GM12878 (cell line): Measurements from ENCODE around the gene ENTPD5. TPM values are rescaled to one million over a fixed set of nuclear protein-coding genes. Genes with fewer than 3 reads are reported as not detected.

Experiments
- ATAC-seq: fragments of 200-7000 bp; cut with Tn5 transposase; 3 replicates; pipeline ENCODE4 v1.9.1; 2020; ENCODE audit warnings: mild to moderate bottlenecking, moderate library complexity
- BruUV-seq: library from RNA; stranded (reverse); fragments of 400-500 nt; replicated peaks from 2 replicates; lab custom pipeline; 2021; lab: Mats Ljungman, UMichigan
- CTCF ChIA-PET: fragments of 300-600 bp; sonication (Branson Sonifier 250); formaldehyde crosslinking; extraction: SDS; loops from one replicate; lab custom pipeline; 2021; ENCODE audit warnings: inconsistent platforms; lab: Yijun Ruan, JAX
- POLR2A ChIA-PET: fragments of 350-600 bp; formaldehyde crosslinking; extraction: SDS; loops from one replicate; lab custom pipeline; 2021; ENCODE audit warnings: inconsistent platforms; lab: Charles Lee
- RAD21 ChIA-PET: fragments of 300-600 bp; sonication (Branson Sonifier 250); formaldehyde crosslinking; loops from one replicate; lab custom pipeline; 2023; ENCODE audit warnings: antibody characterized with exemption; ENCODE audit not compliant: unreplicated experiment; lab: Charles Lee
- SMC1A ChIA-PET: fragments of 300-600 bp; sonication (Branson Sonifier 250); formaldehyde crosslinking; loops from one replicate; lab custom pipeline; 2023; ENCODE audit not compliant: unreplicated experiment, uncharacterized antibody; lab: Charles Lee
- DNase-seq: peaks from one replicate; pipeline ENCODE4 v3.0.0-alpha.2; 2011; ENCODE audit warnings: low read depth, low spot score
- FAIRE-seq: peaks from 3 replicates; lab custom pipeline; 2011; peaks lifted over from hg19 to GRCh38; lab: Jason Lieb, UNC
- H2AFZ ChIP-seq: 2 replicates; pipeline ENCODE4 v1.6.0; 2011; ENCODE audit warnings: low read depth, low read length, control low read depth; ENCODE audit not compliant: control insufficient read depth
- H3K27ac ChIP-seq: 2 replicates; pipeline ENCODE4 v1.5.1; 2011; ENCODE audit warnings: control low read depth; ENCODE audit not compliant: control insufficient read depth, insufficient read depth
- H3K27me3 ChIP-seq, 2 experiments: replicated peaks in 1 of 2; 2 replicates each; pipeline versions ENCODE4 v1.6.0 to v1.6.1; 2011; ENCODE audit warnings: low read length in 1 of 2; ENCODE audit not compliant: control insufficient read depth in 2 of 2, insufficient read depth in 2 of 2
- H3K36me3 ChIP-seq, 2 experiments: 2 replicates each; pipeline ENCODE4 v1.5.1; 2011; ENCODE audit warnings: low read length in 1 of 2; ENCODE audit not compliant: control insufficient read depth in 2 of 2, insufficient read depth in 2 of 2
- H3K4me1 ChIP-seq: 2 replicates; pipeline ENCODE4 v1.6.1; 2011; ENCODE audit warnings: mild to moderate bottlenecking, low read length, moderate library complexity, mixed read lengths; ENCODE audit not compliant: control insufficient read depth, insufficient read depth
- H3K4me2 ChIP-seq: 2 replicates; pipeline ENCODE4 v1.6.0; 2011; ENCODE audit warnings: control low read depth; ENCODE audit not compliant: control insufficient read depth, insufficient read depth
- H3K4me3 ChIP-seq: fragments of 200-600 bp; sonication (generic); 2 replicates; pipeline ENCODE4 v1.5.1; 2016
- H3K79me2 ChIP-seq: 2 replicates; pipeline ENCODE4 v1.6.0; 2011; ENCODE audit warnings: low read length; ENCODE audit not compliant: control insufficient read depth, insufficient read depth
- H3K9ac ChIP-seq: 2 replicates; pipeline ENCODE4 v1.8.0; 2011; ENCODE audit warnings: low read length, control low read depth, mixed read lengths; ENCODE audit not compliant: control insufficient read depth, insufficient read depth
- H3K9me3 ChIP-seq: replicated peaks from 3 replicates; pipeline ENCODE4 v1.5.1; 2011; ENCODE audit warnings: mild to moderate bottlenecking, low read length; ENCODE audit not compliant: control insufficient read depth, insufficient read depth
- H4K20me1 ChIP-seq: 2 replicates; pipeline ENCODE4 v1.6.0; 2011; ENCODE audit not compliant: control insufficient read depth, insufficient read depth
- KAT2A ChIP-seq: conservative IDR thresholded peaks from 2 replicates; pipeline ENCODE4 v1.6.1; 2011; ENCODE audit warnings: low read depth, low read length; ENCODE audit not compliant: control insufficient read depth
- RAD21 ChIP-seq: IDR thresholded peaks from 2 replicates; pipeline ENCODE4 v1.6.1; 2011; ENCODE audit warnings: mild to moderate bottlenecking, low read depth, low read length, moderate library complexity; ENCODE audit not compliant: insufficient read depth
- STAT1 ChIP-seq: fragments of 450-650 bp; conservative IDR thresholded peaks from 2 replicates; pipeline ENCODE4 v1.6.1; 2014; ENCODE audit warnings: antibody characterized with exemption, mild to moderate bottlenecking
- SUPT20H ChIP-seq: IDR thresholded peaks from 2 replicates; pipeline ENCODE4 v1.6.1; 2011; ENCODE audit warnings: low read depth, mild to moderate bottlenecking, low read length, moderate library complexity, borderline replicate concordance; ENCODE audit not compliant: control insufficient read depth
- WGBS: methylation state at CpG from one replicate; pipeline ENCODE4 v1.1.6; 2016; ENCODE audit warnings: low lambda C conversion rate; ENCODE audit not compliant: insufficient replicate concordance, insufficient coverage; ENCODE audit errors: missing lambda C conversion rate; 5-methylcytosine and 5-hydroxymethylcytosine counted together
- in situ Hi-C: fragments of 300-500 bp; cut with MboI; formaldehyde crosslinking; loops from 9 replicates; pipeline ENCODE4 v1.14.3; 2018; ENCODE audit warnings: mixed read lengths
- intact Hi-C: fragments of 100-400 bp; cut with micrococcal nuclease; formaldehyde crosslinking; loops from one replicate; pipeline ENCODE4 v1.14.2; 2022; ENCODE audit not compliant: unreplicated experiment
- polyA plus RNA-seq, 11 experiments: library from polyadenylated mRNA; depleted of rRNA in 4 of 11; unstranded in 6 of 11; stranded (reverse) in 5 of 11; fragments of >200 nt; fragmentation: Nextera tagmentation in 4 of 11; fragmentation: Illumina TruSeq in 1 of 11; extraction: Ambion mirVana in 4 of 11; extraction: Trizol in 1 of 11; gene quantifications; 1 replicate in 1 of 11; 2 replicates in 10 of 11; pipeline versions ENCODE4 v1.2.1 to v1.2.3, GENCODE V29; 2011 to 2016; ENCODE audit warnings: inconsistent platforms in 2 of 11, missing spikeins in 2 of 11, low read depth in 1 of 11
- small RNA-seq: library from RNA; depleted of rRNA; stranded (forward); fragments of <200 nt; gene quantifications from one replicate; pipeline ENCODE3, GENCODE V24; 2014
- total RNA-seq, 4 experiments: library from RNA; depleted of rRNA in 3 of 4; stranded (reverse); fragments of >200 nt in 3 of 4; fragmentation: Illumina TruSeq in 1 of 4; extraction: Trizol in 1 of 4; gene quantifications; 2 replicates each; pipeline versions ENCODE4 v1.2.1 to v1.2.3, GENCODE V29; 2013 to 2021
- TF ChIP-seq, protein P1 (sequence below): IDR thresholded peaks from 2 replicates; pipeline ENCODE4 v1.6.1; 2012; ENCODE audit warnings: mild to moderate bottlenecking, low read depth, low read length

The ENTPD5 gene
- total and polyA plus RNA-seq, 10 of the 15 experiments (the other 5 are each of a cell fraction or from before 2014, with no cell fraction given): 2.4 to 9.9 (median 7.6) TPM

DNA sequence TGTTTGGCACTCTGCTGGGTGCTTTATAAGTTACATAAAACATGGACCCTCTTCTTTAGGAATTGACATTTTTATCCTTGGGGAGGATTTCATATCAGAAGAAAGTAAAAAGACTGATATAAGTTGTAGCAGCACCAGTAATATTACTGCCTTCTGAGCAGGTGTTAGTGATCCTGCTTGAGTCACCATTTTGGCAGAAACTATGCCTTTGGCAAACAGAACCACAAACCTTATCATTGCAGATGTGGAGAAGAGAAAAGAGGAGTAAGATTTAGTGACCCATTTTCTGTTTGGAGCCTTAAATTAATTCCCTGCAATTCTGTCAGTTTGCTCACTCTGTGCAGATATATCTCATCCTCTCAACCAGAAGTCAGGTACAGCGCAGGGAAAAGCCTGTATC, 109.4 kb downstream of the ENTPD5 start:
- no TSS peak for BruUV-seq
- intact Hi-C loops: no loop called here

More for the DNA sequence above, 109.4 kb downstream of the ENTPD5 start:
- FAIRE-seq (no peak), ATAC-seq (no peak), DNase-seq (no peak)
- H3K27me3 ChIP-seq: no peaks in the 10 kb centered on the region
- no peak overlapping the region for H3K4me3 ChIP-seq
- no peak overlapping the region for H3K4me2 ChIP-seq
- no peak overlapping the region for H3K27ac ChIP-seq
- no peaks in the 10 kb centered on the region for H3K4me1 ChIP-seq
- no peaks in the 10 kb centered on the region for H3K79me2 ChIP-seq
- ChIA-PET POLR2A (interaction anchor here (0.6 kb wide), 1 partner anchor 520 kb away, joined by 3 read pairs; no protein-coding TSS in a partner anchor), CTCF (interaction anchor here (0.7 kb wide), 1 partner anchor 151 kb away, joined by 3 read pairs; no protein-coding TSS in a partner anchor), RAD21 (interaction anchor here (0.6 kb wide), 1 partner anchor 58 kb away, joined by 4 read pairs; no protein-coding TSS in a partner anchor), SMC1A (no interaction called here)
- no peak overlapping the region for H2AFZ ChIP-seq
- WGBS: 88% methylated on average over 1 of the region's 1 CpG
- TF ChIP-seq RAD21 (no peak), KAT2A (no peak), SUPT20H (no peak), STAT1 (no peak)
- TF ChIP-seq, protein P1, sequence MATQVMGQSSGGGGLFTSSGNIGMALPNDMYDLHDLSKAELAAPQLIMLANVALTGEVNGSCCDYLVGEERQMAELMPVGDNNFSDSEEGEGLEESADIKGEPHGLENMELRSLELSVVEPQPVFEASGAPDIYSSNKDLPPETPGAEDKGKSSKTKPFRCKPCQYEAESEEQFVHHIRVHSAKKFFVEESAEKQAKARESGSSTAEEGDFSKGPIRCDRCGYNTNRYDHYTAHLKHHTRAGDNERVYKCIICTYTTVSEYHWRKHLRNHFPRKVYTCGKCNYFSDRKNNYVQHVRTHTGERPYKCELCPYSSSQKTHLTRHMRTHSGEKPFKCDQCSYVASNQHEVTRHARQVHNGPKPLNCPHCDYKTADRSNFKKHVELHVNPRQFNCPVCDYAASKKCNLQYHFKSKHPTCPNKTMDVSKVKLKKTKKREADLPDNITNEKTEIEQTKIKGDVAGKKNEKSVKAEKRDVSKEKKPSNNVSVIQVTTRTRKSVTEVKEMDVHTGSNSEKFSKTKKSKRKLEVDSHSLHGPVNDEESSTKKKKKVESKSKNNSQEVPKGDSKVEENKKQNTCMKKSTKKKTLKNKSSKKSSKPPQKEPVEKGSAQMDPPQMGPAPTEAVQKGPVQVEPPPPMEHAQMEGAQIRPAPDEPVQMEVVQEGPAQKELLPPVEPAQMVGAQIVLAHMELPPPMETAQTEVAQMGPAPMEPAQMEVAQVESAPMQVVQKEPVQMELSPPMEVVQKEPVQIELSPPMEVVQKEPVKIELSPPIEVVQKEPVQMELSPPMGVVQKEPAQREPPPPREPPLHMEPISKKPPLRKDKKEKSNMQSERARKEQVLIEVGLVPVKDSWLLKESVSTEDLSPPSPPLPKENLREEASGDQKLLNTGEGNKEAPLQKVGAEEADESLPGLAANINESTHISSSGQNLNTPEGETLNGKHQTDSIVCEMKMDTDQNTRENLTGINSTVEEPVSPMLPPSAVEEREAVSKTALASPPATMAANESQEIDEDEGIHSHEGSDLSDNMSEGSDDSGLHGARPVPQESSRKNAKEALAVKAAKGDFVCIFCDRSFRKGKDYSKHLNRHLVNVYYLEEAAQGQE: no peak
- no peaks in the 10 kb centered on the region for H3K9me3 ChIP-seq
- no peaks in the 10 kb centered on the region; the same call in 1 of the 2 replicates for H4K20me1 ChIP-seq
- H3K36me3 ChIP-seq: peaks cover 6 to 36% of the 10 kb centered on the region in 2 experiments
- in situ Hi-C loops: no loop called here
- H3K9ac ChIP-seq: no peak overlapping the region

Small RNA genes within 50 kb of the gene (small RNA-seq; reads per million reads assigned to genes)
- not detected for gene AC005480.2

Other genes starting within 250 kb of the ENTPD5 start
Only the 7 nearest of the 8 such genes appear.
- 4.2 and 5.9 TPM in 2 replicates for gene PTGR2, start 167.5 kb downstream of the ENTPD5 start, total RNA-seq (2014; rRNA removed)
- 8.5 and 10.0 TPM in 2 replicates for gene PTGR2, start 167.5 kb downstream of the ENTPD5 start, total RNA-seq (2014; rRNA removed; fragmentation: Illumina TruSeq; extraction: Trizol)
- gene PTGR2, start 167.5 kb downstream of the ENTPD5 start, total RNA-seq (2021): 5.3 and 6.1 TPM in 2 replicates
- 3.3 and 5.6 TPM in 2 replicates for gene PTGR2, start 167.5 kb downstream of the ENTPD5 start, polyA plus RNA-seq (2011; rRNA removed)
- gene PTGR2, start 167.5 kb downstream of the ENTPD5 start, polyA plus RNA-seq (2014; fragmentation: Illumina TruSeq; extraction: Trizol): 11.8 and 12.8 TPM in 2 replicates
- gene PTGR2, start 167.5 kb downstream of the ENTPD5 start, polyA plus RNA-seq (2014; fragmentation: Nextera tagmentation; extraction: Ambion mirVana): 1 to 10 TPM; 8.9 to 9.6 TPM
- 5.5 and 8.0 TPM in 2 replicates for gene PTGR2, start 167.5 kb downstream of the ENTPD5 start, polyA plus RNA-seq (2014; rRNA removed)
- 1 to 10 TPM; 7.6 to 9.7 TPM for gene PTGR2, start 167.5 kb downstream of the ENTPD5 start, polyA plus RNA-seq (2016; fragmentation: Nextera tagmentation; extraction: Ambion mirVana)
- gene ZNF410, start 132.4 kb downstream of the ENTPD5 start, total RNA-seq (2014; rRNA removed): 50.7 and 54.7 TPM in 2 replicates
- 43.0 and 44.3 TPM in 2 replicates for gene ZNF410, start 132.4 kb downstream of the ENTPD5 start, total RNA-seq (2014; rRNA removed; fragmentation: Illumina TruSeq; extraction: Trizol)
- 32.1 and 33.9 TPM in 2 replicates for gene ZNF410, start 132.4 kb downstream of the ENTPD5 start, total RNA-seq (2021)
- 41.7 and 49.3 TPM in 2 replicates for gene ZNF410, start 132.4 kb downstream of the ENTPD5 start, polyA plus RNA-seq (2011; rRNA removed)
- 41.7 and 45.5 TPM in 2 replicates for gene ZNF410, start 132.4 kb downstream of the ENTPD5 start, polyA plus RNA-seq (2014; fragmentation: Illumina TruSeq; extraction: Trizol)
- 10 to 100 TPM; 51.2 to 56.6 TPM for gene ZNF410, start 132.4 kb downstream of the ENTPD5 start, polyA plus RNA-seq (2014; fragmentation: Nextera tagmentation; extraction: Ambion mirVana)
- gene ZNF410, start 132.4 kb downstream of the ENTPD5 start, polyA plus RNA-seq (2014; rRNA removed): 30.1 and 31.2 TPM in 2 replicates
- gene ZNF410, start 132.4 kb downstream of the ENTPD5 start, polyA plus RNA-seq (2016; fragmentation: Nextera tagmentation; extraction: Ambion mirVana): 10 to 100 TPM; 51.2 to 52.9 TPM
- 0.73 and 1.2 TPM in 2 replicates for gene FAM161B, start 69.2 kb downstream of the ENTPD5 start, total RNA-seq (2014; rRNA removed)
- gene FAM161B, start 69.2 kb downstream of the ENTPD5 start, total RNA-seq (2014; rRNA removed; fragmentation: Illumina TruSeq; extraction: Trizol): 0.78 and 0.85 TPM in 2 replicates
- 0.87 and 1.0 TPM in 2 replicates for gene FAM161B, start 69.2 kb downstream of the ENTPD5 start, total RNA-seq (2021)
- 0.75 TPM in 2 replicates for gene FAM161B, start 69.2 kb downstream of the ENTPD5 start, polyA plus RNA-seq (2011; rRNA removed)
- gene FAM161B, start 69.2 kb downstream of the ENTPD5 start, polyA plus RNA-seq (2014; fragmentation: Illumina TruSeq; extraction: Trizol): 1.00 and 1.0 TPM in 2 replicates
- gene FAM161B, start 69.2 kb downstream of the ENTPD5 start, polyA plus RNA-seq (2014; fragmentation: Nextera tagmentation; extraction: Ambion mirVana): under 1 TPM; 0.33 to 0.34 TPM
- 0.66 and 0.94 TPM in 2 replicates for gene FAM161B, start 69.2 kb downstream of the ENTPD5 start, polyA plus RNA-seq (2014; rRNA removed)
- 1 to 10 TPM; 1.1 to 1.2 TPM for gene FAM161B, start 69.2 kb downstream of the ENTPD5 start, polyA plus RNA-seq (2016; fragmentation: Nextera tagmentation; extraction: Ambion mirVana)
- gene COQ6, start 69.0 kb downstream of the ENTPD5 start, total RNA-seq (2014; rRNA removed): 21.7 and 24.6 TPM in 2 replicates
- gene COQ6, start 69.0 kb downstream of the ENTPD5 start, total RNA-seq (2014; rRNA removed; fragmentation: Illumina TruSeq; extraction: Trizol): 12.1 and 12.3 TPM in 2 replicates
- 15.7 and 16.0 TPM in 2 replicates for gene COQ6, start 69.0 kb downstream of the ENTPD5 start, total RNA-seq (2021)
- 32.2 and 35.8 TPM in 2 replicates for gene COQ6, start 69.0 kb downstream of the ENTPD5 start, polyA plus RNA-seq (2011; rRNA removed)
- gene COQ6, start 69.0 kb downstream of the ENTPD5 start, polyA plus RNA-seq (2014; fragmentation: Illumina TruSeq; extraction: Trizol): 15.9 and 18.8 TPM in 2 replicates
- 10 to 100 TPM in 1 of 2 experiments, 1 to 10 TPM in 1; 5.4 to 10.8 TPM for gene COQ6, start 69.0 kb downstream of the ENTPD5 start, polyA plus RNA-seq (2014; fragmentation: Nextera tagmentation; extraction: Ambion mirVana)
- gene COQ6, start 69.0 kb downstream of the ENTPD5 start, polyA plus RNA-seq (2014; rRNA removed): 19.5 and 21.1 TPM in 2 replicates
- 10 to 100 TPM; 42.8 to 45.5 TPM for gene COQ6, start 69.0 kb downstream of the ENTPD5 start, polyA plus RNA-seq (2016; fragmentation: Nextera tagmentation; extraction: Ambion mirVana)
- 0.79 and 1.6 TPM in 2 replicates for gene BBOF1, start 61 bp upstream of the ENTPD5 start, total RNA-seq (2014; rRNA removed)
- 2.4 and 2.6 TPM in 2 replicates for gene BBOF1, start 61 bp upstream of the ENTPD5 start, total RNA-seq (2014; rRNA removed; fragmentation: Illumina TruSeq; extraction: Trizol)
- gene BBOF1, start 61 bp upstream of the ENTPD5 start, total RNA-seq (2021): 0.64 and 0.77 TPM in 2 replicates
- 0.50 and 0.58 TPM in 2 replicates for gene BBOF1, start 61 bp upstream of the ENTPD5 start, polyA plus RNA-seq (2011; rRNA removed)
- gene BBOF1, start 61 bp upstream of the ENTPD5 start, polyA plus RNA-seq (2014; fragmentation: Illumina TruSeq; extraction: Trizol): 1.3 and 2.1 TPM in 2 replicates
- under 1 TPM; 0.60 to 0.69 TPM for gene BBOF1, start 61 bp upstream of the ENTPD5 start, polyA plus RNA-seq (2014; fragmentation: Nextera tagmentation; extraction: Ambion mirVana)
- gene BBOF1, start 61 bp upstream of the ENTPD5 start, polyA plus RNA-seq (2014; rRNA removed): 0.34 and 1.3 TPM in 2 replicates
- gene BBOF1, start 61 bp upstream of the ENTPD5 start, polyA plus RNA-seq (2016; fragmentation: Nextera tagmentation; extraction: Ambion mirVana): 1 to 10 TPM in 1 of 2 experiments, under 1 TPM in 1; 0.79 to 1.4 TPM
- 7.9 and 10.2 TPM in 2 replicates for gene ALDH6A1, start 65.2 kb upstream of the ENTPD5 start, total RNA-seq (2014; rRNA removed)
- 8.6 and 10.0 TPM in 2 replicates for gene ALDH6A1, start 65.2 kb upstream of the ENTPD5 start, total RNA-seq (2014; rRNA removed; fragmentation: Illumina TruSeq; extraction: Trizol)
- 13.1 and 13.6 TPM in 2 replicates for gene ALDH6A1, start 65.2 kb upstream of the ENTPD5 start, total RNA-seq (2021)
- gene ALDH6A1, start 65.2 kb upstream of the ENTPD5 start, polyA plus RNA-seq (2011; rRNA removed): 13.8 and 17.5 TPM in 2 replicates
- 7.6 and 9.0 TPM in 2 replicates for gene ALDH6A1, start 65.2 kb upstream of the ENTPD5 start, polyA plus RNA-seq (2014; fragmentation: Illumina TruSeq; extraction: Trizol)
- 1 to 10 TPM; 6.3 to 9.9 TPM for gene ALDH6A1, start 65.2 kb upstream of the ENTPD5 start, polyA plus RNA-seq (2014; fragmentation: Nextera tagmentation; extraction: Ambion mirVana)
- 9.7 and 10.5 TPM in 2 replicates for gene ALDH6A1, start 65.2 kb upstream of the ENTPD5 start, polyA plus RNA-seq (2014; rRNA removed)
- 10 to 100 TPM; 22.0 to 23.4 TPM for gene ALDH6A1, start 65.2 kb upstream of the ENTPD5 start, polyA plus RNA-seq (2016; fragmentation: Nextera tagmentation; extraction: Ambion mirVana)
- 18.2 and 19.3 TPM in 2 replicates for gene LIN52, start 65.7 kb upstream of the ENTPD5 start, total RNA-seq (2014; rRNA removed)
- 18.3 and 19.8 TPM in 2 replicates for gene LIN52, start 65.7 kb upstream of the ENTPD5 start, total RNA-seq (2014; rRNA removed; fragmentation: Illumina TruSeq; extraction: Trizol)
- gene LIN52, start 65.7 kb upstream of the ENTPD5 start, total RNA-seq (2021): 10.4 and 13.3 TPM in 2 replicates
- gene LIN52, start 65.7 kb upstream of the ENTPD5 start, polyA plus RNA-seq (2011; rRNA removed): 18.8 and 25.6 TPM in 2 replicates
- 23.7 and 26.2 TPM in 2 replicates for gene LIN52, start 65.7 kb upstream of the ENTPD5 start, polyA plus RNA-seq (2014; fragmentation: Illumina TruSeq; extraction: Trizol)
- 10 to 100 TPM; 19.0 to 21.4 TPM for gene LIN52, start 65.7 kb upstream of the ENTPD5 start, polyA plus RNA-seq (2014; fragmentation: Nextera tagmentation; extraction: Ambion mirVana)
- 18.5 and 20.0 TPM in 2 replicates for gene LIN52, start 65.7 kb upstream of the ENTPD5 start, polyA plus RNA-seq (2014; rRNA removed)
- gene LIN52, start 65.7 kb upstream of the ENTPD5 start, polyA plus RNA-seq (2016; fragmentation: Nextera tagmentation; extraction: Ambion mirVana): 10 to 100 TPM; 28.5 to 30.9 TPM